DND-41 (cell line): ENCODE results near the gene CIAO3.

Source experiments
- ATAC-seq: fragments of 200-7000 bp; cut with Tn5 transposase; 3 replicates; pipeline ENCODE4 v1.9.1; 2021; ENCODE audit warnings: low read depth; ENCODE audit not compliant: insufficient read depth
- DNase-seq: peaks from one replicate; pipeline ENCODE4 v3.0.0-alpha.2; 2020
- H2AFZ ChIP-seq: 2 replicates; pipeline ENCODE4 v1.6.0; 2012; ENCODE audit warnings: low read depth, low read length
- H3K27ac ChIP-seq: 2 replicates; pipeline ENCODE4 v1.5.1; 2012; ENCODE audit warnings: low read length, inconsistent platforms
- H3K27me3 ChIP-seq: fragments of 200-600 bp; sonication (generic); 2 replicates; pipeline ENCODE4 v1.6.0; 2012; ENCODE audit warnings: low read length, mild to moderate bottlenecking, inconsistent platforms; ENCODE audit not compliant: insufficient read depth, poor library complexity
- H3K36me3 ChIP-seq: 2 replicates; pipeline ENCODE4 v1.5.1; 2012; ENCODE audit warnings: low read length, inconsistent platforms; ENCODE audit not compliant: insufficient read depth
- H3K4me1 ChIP-seq: 2 replicates; pipeline ENCODE4 v1.5.1; 2012; ENCODE audit warnings: mild to moderate bottlenecking, low read length; ENCODE audit not compliant: insufficient read depth
- H3K4me2 ChIP-seq: 2 replicates; pipeline ENCODE4 v1.6.0; 2012; ENCODE audit warnings: mild to moderate bottlenecking, moderate library complexity, low read length, inconsistent platforms; ENCODE audit not compliant: insufficient read depth
- H3K4me3 ChIP-seq, 2 experiments: fragments of 200-600 bp in 1 of 2; shearing (Covaris generic) in 1 of 2; 2 replicates each; pipeline ENCODE4 v1.5.1; 2012 to 2016; ENCODE audit warnings: inconsistent platforms in 2 of 2, low read length in 2 of 2, mild to moderate bottlenecking in 2 of 2, low read depth in 1 of 2, moderate library complexity in 1 of 2
- H3K79me2 ChIP-seq: 2 replicates; pipeline ENCODE4 v1.6.0; 2012; ENCODE audit warnings: low read length, inconsistent platforms; ENCODE audit not compliant: insufficient read depth
- H3K9ac ChIP-seq: 2 replicates; pipeline ENCODE4 v1.6.0; 2012; ENCODE audit warnings: low read depth, mild to moderate bottlenecking, inconsistent platforms, low read length, moderate library complexity
- H3K9me3 ChIP-seq: 2 replicates; pipeline ENCODE4 v1.5.1; 2012; ENCODE audit warnings: low read length, moderate library complexity, mild to moderate bottlenecking, inconsistent platforms; ENCODE audit not compliant: insufficient read depth, severe bottlenecking
- H4K20me1 ChIP-seq: 2 replicates; pipeline ENCODE4 v1.6.0; 2012; ENCODE audit warnings: low read length; ENCODE audit not compliant: insufficient read depth
- CTCF ChIP-seq: IDR thresholded peaks from 2 replicates; pipeline ENCODE4 v1.5.1; 2012; ENCODE audit warnings: borderline replicate concordance, low read length, moderate library complexity, mild to moderate bottlenecking; ENCODE audit not compliant: poor library complexity, severe bottlenecking; ENCODE audit errors: extremely low read depth
- EZH2 ChIP-seq: IDR thresholded peaks from 3 replicates; pipeline ENCODE4 v1.6.1; 2012; ENCODE audit warnings: borderline replicate concordance, low read depth, mild to moderate bottlenecking, moderate library complexity, low read length, inconsistent platforms; ENCODE audit not compliant: severe bottlenecking

Gene CIAO3

DNA sequence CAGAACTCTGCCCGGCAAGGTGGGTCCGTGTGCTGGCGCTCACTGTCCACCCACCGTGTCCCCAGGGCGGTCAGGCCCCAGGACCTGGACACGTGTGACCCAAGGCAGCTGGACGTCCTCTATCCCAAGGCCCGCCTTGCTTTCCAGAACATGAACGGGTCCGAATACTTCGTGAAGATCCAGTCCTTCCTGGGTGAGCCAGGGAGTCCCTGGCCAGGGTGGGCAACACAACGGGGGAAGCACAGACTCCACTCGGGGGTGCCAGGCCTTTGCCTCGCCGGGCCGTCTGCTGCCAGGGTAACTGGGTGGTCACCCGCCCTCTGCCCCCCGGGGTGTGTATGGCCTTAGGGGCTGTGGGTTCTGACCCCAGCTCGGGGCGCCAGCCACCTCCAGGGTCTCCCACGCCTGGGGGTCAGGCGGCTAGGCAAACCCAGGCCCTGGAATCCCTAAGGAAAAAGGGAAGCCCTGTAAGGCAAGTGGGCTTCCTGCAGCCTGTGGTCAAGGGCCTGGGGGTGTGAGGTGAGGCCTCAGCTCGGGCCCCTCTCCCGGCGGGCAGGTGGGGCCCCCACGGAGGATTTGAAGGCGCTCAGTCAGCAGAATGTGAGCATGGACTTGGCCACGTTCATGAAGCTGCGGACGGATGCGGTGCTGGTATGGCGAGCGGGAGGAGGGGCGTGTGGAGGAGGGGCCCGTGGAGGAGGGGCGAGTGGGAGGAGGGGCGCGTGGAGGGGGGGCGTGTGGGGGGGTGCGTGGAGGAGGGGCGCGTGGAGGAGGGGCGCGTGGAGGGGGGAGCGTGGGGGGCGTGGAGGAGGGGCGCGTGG is 26.2 kb upstream of the CIAO3 start:
- DNase-seq (no peak), ATAC-seq (no peak)
- Histone ChIP-seq H2AFZ (no peak overlapping the region), H3K4me3 (no peak overlapping the region), H3K36me3 (no peaks in the 10 kb centered on the region), H3K9me3 (no peaks in the 10 kb centered on the region), H3K79me2 (no peaks in the 10 kb centered on the region), H3K4me1 (no peaks in the 10 kb centered on the region), H3K4me2 (no peak overlapping the region), H3K27ac (no peak overlapping the region), H4K20me1 (no peaks in the 10 kb centered on the region; the same call in 1 of the 2 replicates), H3K9ac (no peak overlapping the region), H3K27me3 (no peaks in the 10 kb centered on the region)
- TF ChIP-seq CTCF (no peak), EZH2 (no peak)

DNA sequence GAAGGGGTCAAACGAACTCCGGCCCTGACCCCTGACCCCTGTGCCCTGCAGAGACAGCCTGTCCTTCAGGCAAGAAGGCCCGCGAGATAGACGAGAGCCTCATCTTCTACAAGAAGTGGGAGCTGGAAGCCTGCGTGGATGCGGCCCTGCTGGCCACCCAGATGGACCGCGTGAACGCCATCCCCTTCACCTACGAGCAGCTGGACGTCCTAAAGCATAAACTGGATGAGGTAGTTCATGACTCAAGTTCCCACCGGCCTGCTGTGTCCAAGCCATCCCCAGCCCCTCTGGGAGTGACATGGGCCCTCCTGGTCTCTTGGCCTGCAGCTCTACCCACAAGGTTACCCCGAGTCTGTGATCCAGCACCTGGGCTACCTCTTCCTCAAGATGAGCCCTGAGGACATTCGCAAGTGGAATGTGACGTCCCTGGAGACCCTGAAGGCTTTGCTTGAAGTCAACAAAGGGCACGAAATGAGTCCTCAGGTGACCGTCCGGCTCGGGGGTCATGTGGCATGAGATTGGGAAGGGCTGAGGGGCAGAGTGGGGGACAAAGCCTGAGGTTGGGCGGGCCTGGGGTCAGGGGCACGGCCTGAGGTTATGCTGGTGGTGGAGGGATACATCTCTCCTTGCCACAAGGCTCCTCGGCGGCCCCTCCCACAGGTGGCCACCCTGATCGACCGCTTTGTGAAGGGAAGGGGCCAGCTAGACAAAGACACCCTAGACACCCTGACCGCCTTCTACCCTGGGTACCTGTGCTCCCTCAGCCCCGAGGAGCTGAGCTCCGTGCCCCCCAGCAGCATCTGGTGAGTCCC is 25.4 kb upstream of the CIAO3 start:
- no peak for ATAC-seq
- no peak overlapping the region for H3K4me2 ChIP-seq
- no peak overlapping the region for H2AFZ ChIP-seq
- H3K36me3 ChIP-seq = no peaks in the 10 kb centered on the region
- no peaks in the 10 kb centered on the region for H3K79me2 ChIP-seq
- DNase-seq = no peak
- TF ChIP-seq CTCF (no peak), EZH2 (no peak)
- no peak overlapping the region for H3K27ac ChIP-seq
- no peaks in the 10 kb centered on the region for H3K4me1 ChIP-seq
- H3K4me3 ChIP-seq = no peak overlapping the region
- H4K20me1 ChIP-seq = no peaks in the 10 kb centered on the region; the same call in 1 of the 2 replicates
- H3K9ac ChIP-seq = no peak overlapping the region
- no peaks in the 10 kb centered on the region for H3K9me3 ChIP-seq
- no peaks in the 10 kb centered on the region for H3K27me3 ChIP-seq

DNA sequence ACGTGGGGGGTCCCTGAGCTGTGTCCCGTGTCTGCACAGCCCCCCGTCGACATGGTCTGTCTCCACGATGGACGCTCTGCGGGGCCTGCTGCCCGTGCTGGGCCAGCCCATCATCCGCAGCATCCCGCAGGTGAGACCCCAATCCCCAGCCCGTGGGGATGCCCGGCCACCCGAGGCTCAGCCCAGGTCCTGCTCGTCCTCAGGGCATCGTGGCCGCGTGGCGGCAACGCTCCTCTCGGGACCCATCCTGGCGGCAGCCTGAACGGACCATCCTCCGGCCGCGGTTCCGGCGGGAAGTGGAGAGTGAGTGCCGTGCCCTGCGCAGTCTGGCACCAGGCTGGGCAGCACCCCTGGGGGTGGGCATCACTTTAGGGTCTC is 24.7 kb upstream of the CIAO3 start:
- H3K9ac ChIP-seq = no peak overlapping the region
- no peaks in the 10 kb centered on the region for H3K9me3 ChIP-seq
- no peak overlapping the region for H2AFZ ChIP-seq
- no peaks in the 10 kb centered on the region for H3K4me1 ChIP-seq
- DNase-seq = no peak
- H3K27me3 ChIP-seq = no peaks in the 10 kb centered on the region
- no peak overlapping the region for H3K4me3 ChIP-seq
- no peaks in the 10 kb centered on the region for H3K79me2 ChIP-seq
- H3K4me2 ChIP-seq = no peak overlapping the region
- no peaks in the 10 kb centered on the region; the same call in 1 of the 2 replicates for H4K20me1 ChIP-seq
- TF ChIP-seq CTCF (no peak), EZH2 (no peak)
- ATAC-seq = no peak
- H3K27ac ChIP-seq = no peak overlapping the region
- no peaks in the 10 kb centered on the region for H3K36me3 ChIP-seq
